Right atrium auricular region (tissue), 2 donors: ENCODE measurements around the gene CYB561D1. TPM values are rescaled to one million over a fixed set of nuclear protein-coding genes. Genes with fewer than 3 reads are reported as not detected.

Experiments
- DNase-seq: peaks from one replicate; pipeline ENCODE4 v3.0.0-alpha.2; 2019; ENCODE audit warnings: low spot score
- H3K27ac ChIP-seq, 2 donors: fragments of 200-600 bp; sonication (generic); 1 replicate in 1 of 2; 2 replicates in 1 of 2; pipeline ENCODE4 v1.5.1; 2016 to 2019
- H3K27me3 ChIP-seq, 2 donors: fragments of 200-600 bp; sonication (generic); one replicate each; pipeline versions ENCODE4 v1.5.1 to v1.6.0; 2017 to 2019
- H3K36me3 ChIP-seq: fragments of 200-600 bp; sonication (generic); one replicate; pipeline ENCODE4 v1.5.1; 2016
- H3K4me1 ChIP-seq, 2 donors: fragments of 200-600 bp; sonication (generic); one replicate each; pipeline versions ENCODE4 v1.5.1 to v1.6.0; 2017 to 2019
- H3K4me3 ChIP-seq, 2 donors: fragments of 200-600 bp; sonication (generic); 1 replicate in 1 of 2; 2 replicates in 1 of 2; pipeline ENCODE4 v1.5.1; 2017 to 2019; ENCODE audit warnings: mild to moderate bottlenecking in 1 of 2, moderate library complexity in 1 of 2
- H3K9me3 ChIP-seq, 2 donors: fragments of 200-600 bp; sonication (generic); one replicate each; pipeline ENCODE4 v1.5.1; 2019
- total RNA-seq, 2 donors: library from RNA; depleted of rRNA; stranded (reverse); fragments of >200 nt; gene quantifications; one replicate each; pipeline ENCODE4 v1.1.0, GENCODE V29; 2016
- TF ChIP-seq, protein P1 (sequence below), 2 donors: fragments of 200-600 bp; sonication (generic); IDR thresholded peaks; one replicate each; pipeline ENCODE4 v1.5.1; 2019; ENCODE audit warnings: antibody characterized with exemption in 2 of 2

CYB561D1 gene
- total RNA-seq, 2 donors from 2014 or later: 2.6 to 6.9 TPM

DNA sequence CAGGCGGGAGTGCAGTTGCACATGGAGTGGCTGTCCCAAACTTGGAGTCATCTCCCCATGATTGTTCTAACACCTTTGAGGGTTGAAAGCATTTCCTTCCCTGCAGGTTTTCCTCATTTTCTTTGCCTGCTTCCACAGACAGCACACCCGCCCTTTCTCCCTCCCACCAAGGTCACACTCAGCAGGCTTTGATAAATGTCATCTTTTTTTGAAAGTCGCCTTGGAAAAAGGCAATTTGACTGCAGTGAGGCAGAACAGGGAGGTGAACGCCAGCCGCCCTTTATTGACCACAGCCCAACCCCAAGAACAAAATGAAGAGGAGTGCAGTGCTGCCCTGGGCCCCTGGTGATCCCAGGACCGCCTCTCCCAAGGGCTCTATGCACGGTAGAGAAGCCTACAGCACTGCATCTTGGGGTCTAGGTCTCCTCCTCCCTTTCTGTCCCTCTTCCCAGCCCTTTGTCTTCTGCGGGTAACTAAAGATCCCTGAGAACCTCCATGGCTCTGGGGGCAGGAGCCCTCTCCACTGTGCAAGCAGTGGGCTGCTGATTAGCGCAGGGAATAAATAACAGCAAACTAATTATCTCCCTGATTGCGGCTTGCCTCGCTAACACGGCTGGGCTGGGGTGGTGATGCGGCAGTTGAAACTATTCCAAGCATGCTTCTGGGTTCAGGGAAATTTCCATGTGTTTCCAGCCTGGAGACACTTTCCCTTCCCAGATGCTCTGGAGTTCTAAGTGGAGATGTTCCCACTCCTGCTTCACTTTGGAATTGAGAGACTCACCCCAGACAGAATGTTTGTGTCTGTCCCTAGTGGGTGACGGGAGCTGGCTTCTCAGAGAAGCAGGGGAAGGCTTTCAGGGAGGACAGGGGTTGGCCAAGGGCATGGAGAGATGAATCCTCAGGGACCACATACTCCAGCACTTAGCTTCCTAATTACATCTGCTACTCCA, 27.4 kb downstream of the CYB561D1 start:
- H3K27ac ChIP-seq: no peak overlapping the region
- TF ChIP-seq, protein P1, sequence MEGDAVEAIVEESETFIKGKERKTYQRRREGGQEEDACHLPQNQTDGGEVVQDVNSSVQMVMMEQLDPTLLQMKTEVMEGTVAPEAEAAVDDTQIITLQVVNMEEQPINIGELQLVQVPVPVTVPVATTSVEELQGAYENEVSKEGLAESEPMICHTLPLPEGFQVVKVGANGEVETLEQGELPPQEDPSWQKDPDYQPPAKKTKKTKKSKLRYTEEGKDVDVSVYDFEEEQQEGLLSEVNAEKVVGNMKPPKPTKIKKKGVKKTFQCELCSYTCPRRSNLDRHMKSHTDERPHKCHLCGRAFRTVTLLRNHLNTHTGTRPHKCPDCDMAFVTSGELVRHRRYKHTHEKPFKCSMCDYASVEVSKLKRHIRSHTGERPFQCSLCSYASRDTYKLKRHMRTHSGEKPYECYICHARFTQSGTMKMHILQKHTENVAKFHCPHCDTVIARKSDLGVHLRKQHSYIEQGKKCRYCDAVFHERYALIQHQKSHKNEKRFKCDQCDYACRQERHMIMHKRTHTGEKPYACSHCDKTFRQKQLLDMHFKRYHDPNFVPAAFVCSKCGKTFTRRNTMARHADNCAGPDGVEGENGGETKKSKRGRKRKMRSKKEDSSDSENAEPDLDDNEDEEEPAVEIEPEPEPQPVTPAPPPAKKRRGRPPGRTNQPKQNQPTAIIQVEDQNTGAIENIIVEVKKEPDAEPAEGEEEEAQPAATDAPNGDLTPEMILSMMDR (IDR thresholded peaks at IDR 0.05): no peak

DNA sequence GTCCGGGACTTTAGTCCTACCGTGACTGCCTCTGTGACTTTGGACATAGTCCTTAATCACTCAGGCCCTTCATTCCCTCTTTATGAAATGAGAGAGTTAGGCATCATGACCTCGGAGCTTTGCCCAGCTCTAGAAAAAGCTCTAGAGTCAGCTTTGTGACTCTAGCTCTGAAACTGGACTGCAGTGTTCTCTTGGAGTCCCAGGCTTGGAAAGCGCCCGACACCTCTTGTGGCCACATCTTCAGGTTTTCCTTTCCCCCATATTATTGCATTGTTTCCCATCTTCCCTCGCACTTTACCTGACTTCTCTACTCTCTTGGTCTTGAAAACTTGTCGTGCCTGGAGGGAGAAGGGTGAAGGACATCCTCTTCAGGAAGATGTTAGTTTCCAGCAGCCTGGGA, 28.1 kb downstream of the CYB561D1 start:
- H3K4me3 ChIP-seq: no peak overlapping the region
- no peaks in the 10 kb centered on the region for H3K27me3 ChIP-seq
- DNase-seq: no peak
- H3K36me3 ChIP-seq: no peaks in the 10 kb centered on the region
- H3K9me3 ChIP-seq: no peaks in the 10 kb centered on the region
- TF ChIP-seq, protein P1 (IDR thresholded peaks at IDR 0.05): no peak
- no peaks in the 10 kb centered on the region for H3K4me1 ChIP-seq
- H3K27ac ChIP-seq: no peak overlapping the region

More for the DNA sequence above, 27.4 kb downstream of the CYB561D1 start:
- DNase-seq: no peak
- no peaks in the 10 kb centered on the region for H3K27me3 ChIP-seq
- no peaks in the 10 kb centered on the region for H3K9me3 ChIP-seq
- no peaks in the 10 kb centered on the region for H3K4me1 ChIP-seq
- no peak overlapping the region for H3K4me3 ChIP-seq
- no peaks in the 10 kb centered on the region for H3K36me3 ChIP-seq

DNA sequence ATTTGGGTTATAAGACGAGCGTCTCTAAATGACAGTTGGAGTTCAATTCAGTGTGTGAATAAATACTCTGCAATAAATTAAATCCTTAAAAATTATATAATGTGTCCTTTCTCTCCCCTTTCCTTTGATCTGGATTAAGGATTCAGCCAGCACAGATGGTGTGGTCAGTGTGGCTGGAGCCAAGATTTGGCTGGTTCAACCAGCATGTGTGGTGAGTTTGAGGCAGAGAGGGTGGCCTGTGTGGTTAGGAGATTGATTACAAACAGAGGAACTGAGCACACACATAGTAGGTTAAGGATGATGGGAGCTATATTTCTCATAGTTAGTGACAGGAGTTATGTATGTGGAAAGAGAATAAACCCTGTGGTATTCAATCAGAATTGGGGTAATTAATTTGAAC, 29.8 kb downstream of the CYB561D1 start:
- Histone ChIP-seq H3K9me3 (no peaks in the 10 kb centered on the region), H3K4me3 (no peak overlapping the region), H3K4me1 (no peaks in the 10 kb centered on the region), H3K27me3 (no peaks in the 10 kb centered on the region), H3K36me3 (no peaks in the 10 kb centered on the region), H3K27ac (no peak overlapping the region)
- DNase-seq: no peak
- TF ChIP-seq, protein P1 (IDR thresholded peaks at IDR 0.05): no peak

- no peak overlapping the region for H3K27ac ChIP-seq
- no peaks in the 10 kb centered on the region for H3K9me3 ChIP-seq
- no peak overlapping the region for H3K4me3 ChIP-seq
- DNase-seq: no peak
- TF ChIP-seq, protein P1 (IDR thresholded peaks at IDR 0.05): no peak
- peaks cover 0 to 24% of the 10 kb centered on the region in 2 donors for H3K4me1 ChIP-seq
- no peaks in the 10 kb centered on the region for H3K36me3 ChIP-seq
- no peaks in the 10 kb centered on the region for H3K27me3 ChIP-seq
Observed at GRCh38 chr1:109527098-109527811, 33.4 kb downstream of the CYB561D1 start.

DNA sequence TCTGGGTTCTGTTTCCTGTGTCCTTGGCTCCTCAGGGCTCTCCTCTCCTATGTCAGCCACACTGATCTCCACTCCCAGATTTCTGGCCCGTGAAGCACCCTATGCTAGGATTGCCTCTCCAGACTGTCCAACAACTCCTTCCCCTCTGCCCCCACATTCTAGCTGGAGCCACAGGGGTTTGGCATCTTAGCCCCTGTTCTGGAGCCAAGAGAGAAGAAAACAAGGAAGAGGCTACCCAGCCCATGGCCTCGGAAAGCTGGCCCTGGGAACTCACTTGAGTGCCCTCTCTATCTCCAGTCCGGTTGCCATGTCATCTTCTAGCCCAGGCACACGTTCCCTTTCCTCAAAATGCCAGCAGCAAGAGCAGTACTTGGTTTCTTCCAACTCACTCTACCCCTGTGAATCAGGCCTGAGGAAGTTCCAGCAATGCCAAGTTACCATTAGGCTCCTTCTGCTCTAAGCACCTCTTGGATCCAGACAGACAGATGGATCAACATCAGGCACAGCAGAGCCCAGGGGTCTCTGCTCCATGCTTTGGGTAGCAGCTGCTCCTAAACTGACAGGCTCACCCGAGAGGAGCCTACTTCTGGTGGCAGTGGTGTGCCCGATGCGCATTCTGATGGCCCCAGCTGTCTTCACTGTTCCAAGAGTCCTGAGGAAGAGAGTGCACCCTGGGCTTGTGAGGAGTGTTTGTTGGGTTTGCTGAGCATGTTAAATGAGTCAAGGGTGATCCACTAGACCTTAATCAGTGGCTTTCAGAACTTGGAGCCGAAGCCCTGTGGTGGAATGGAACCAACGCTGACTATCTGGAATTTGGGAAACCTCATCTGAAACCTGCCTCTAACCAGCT, 34.2 kb downstream of the CYB561D1 start:
- TF ChIP-seq, protein P1 (IDR thresholded peaks at IDR 0.05): no peak
- H3K4me1 ChIP-seq: peaks cover 0 to 32% of the 10 kb centered on the region in 2 donors
- no peak for DNase-seq
- no peaks in the 10 kb centered on the region for H3K36me3 ChIP-seq
- H3K4me3 ChIP-seq: no peak overlapping the region
- H3K9me3 ChIP-seq: no peaks in the 10 kb centered on the region
- no peak overlapping the region for H3K27ac ChIP-seq
- no peaks in the 10 kb centered on the region for H3K27me3 ChIP-seq
